Activated CD4-positive, alpha-beta T cell treated with anti-CD3 and anti-CD28 coated beads, Interleukin-2, Interleukin-6, amounts not matched to agents 100 ng/mL and 50 ng/mL, durations not matched to agents 16 hours and 8 hours (primary cell): ENCODE results near the gene UBALD2.
"Not testable (repeated sequence)": the region's sequence is repeated elsewhere in the genome, so short reads cannot be mapped to it uniquely, and the experiment has no call there.

Source experiments
- DNase-seq: peaks from one replicate; pipeline ENCODE4 v3.0.0-alpha.2; 2020

UBALD2 gene

GRCh38 chr17:76278268-76278908, 13.2 kb downstream of the UBALD2 start:
- no peak for DNase-seq

GRCh38 chr17:76278952-76279741, 14.0 kb downstream of the UBALD2 start:
- peak; percentile 91 for DNase-seq

- no peak for DNase-seq
Observed at GRCh38 chr17:76279742-76280287, 14.7 kb downstream of the UBALD2 start.

DNA sequence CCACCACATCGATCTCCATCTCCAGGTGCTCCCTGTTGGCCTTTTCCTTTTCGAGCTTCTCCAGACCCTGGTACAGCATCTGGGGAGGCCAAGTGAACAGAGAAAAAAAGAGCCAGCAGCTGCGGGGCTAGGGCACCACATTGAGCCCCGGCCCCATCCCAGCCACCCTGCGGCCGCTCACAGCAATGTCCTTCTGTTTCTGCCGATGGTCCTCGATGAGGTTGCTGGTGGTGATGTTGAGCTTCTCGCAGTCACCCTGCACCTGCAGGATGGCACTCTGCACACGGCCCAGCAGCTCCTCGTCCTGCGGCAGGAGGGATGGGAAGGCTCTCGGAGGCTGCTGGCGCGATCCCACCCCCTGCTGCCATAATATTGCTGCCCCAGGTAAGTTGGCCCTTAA, 15.5 kb downstream of the UBALD2 start:
- no peak for DNase-seq

DNA sequence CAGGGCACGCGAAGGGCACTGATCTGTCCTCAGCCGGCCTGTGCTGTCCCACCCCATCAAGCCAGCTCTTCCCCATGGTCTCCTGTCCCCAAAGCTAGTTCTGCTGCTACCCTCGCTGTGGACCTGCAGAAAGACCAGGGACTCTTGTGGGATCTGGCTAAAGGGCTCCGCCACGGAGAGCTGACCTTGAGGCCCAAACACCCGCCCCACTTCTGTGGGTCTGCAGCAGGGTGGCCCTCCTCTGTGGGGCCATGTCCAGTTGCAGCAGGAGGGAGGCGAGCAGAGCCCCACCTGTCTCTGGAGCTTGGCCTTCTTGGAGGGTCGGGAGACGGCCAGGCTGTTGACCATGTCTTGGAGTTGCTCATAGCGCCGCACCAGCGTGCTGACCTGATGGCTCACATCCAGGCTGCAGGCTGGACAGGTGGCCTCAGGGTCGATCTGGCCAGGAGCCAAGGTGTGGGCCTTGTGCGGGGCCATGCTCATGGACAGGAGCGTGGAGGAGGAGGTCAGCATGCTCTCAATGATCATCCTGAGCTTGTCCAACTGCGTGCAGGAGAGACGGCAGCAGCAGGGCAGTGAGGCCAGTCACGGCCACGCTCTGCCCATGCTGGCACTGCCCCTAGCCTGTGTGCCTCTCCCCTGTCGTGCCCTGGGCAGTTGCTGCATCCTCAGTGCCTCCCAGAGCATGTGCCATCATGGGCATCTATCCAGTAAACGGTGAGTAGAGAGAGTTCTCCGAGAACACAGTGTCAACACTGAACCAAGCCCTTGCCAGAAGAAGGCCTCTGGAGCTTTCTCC, 16.6 kb downstream of the UBALD2 start:
- DNase-seq = no peak

GRCh38 chr17:76292567-76292966, 27.4 kb downstream of the UBALD2 start:
- DNase-seq = no peak

DNA sequence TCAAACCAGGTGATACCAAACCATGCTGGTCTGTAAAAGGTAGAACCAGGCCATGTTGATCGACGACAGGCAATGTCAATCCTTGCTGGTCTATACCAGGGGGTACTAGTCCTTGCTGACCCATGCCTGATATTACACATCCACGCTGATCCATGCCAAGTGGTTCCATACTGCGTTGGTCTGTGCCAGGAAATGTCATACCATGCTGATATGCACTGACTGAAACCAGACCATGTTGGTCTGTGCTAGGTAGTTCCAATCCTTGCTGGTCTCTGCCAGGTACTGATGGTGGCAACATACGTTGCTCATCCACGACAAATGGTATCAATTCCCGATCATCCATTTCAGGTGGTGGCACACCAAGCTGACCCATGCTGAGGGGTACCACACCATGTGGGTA, 28.0 kb downstream of the UBALD2 start:
- DNase-seq = no peak

DNA sequence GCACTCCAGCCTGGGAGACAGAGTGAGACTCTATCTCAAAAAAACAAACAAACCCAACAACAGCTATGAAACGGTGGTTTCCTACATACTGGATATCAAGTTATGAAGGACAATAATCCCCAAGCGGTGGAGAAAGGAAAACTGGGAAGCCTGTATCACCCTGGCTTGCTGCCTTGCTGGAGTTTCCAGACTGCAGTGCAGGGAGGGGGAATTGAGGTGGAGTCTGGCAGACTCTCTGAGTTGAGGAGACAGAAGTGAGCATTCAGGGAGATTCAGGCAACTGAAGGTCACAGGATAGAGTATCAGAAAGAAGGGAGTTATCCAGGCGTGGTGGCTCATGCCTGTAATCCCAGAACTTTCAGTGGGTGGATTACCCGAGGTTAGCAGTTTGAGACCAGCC, 31.0 kb downstream of the UBALD2 start:
- DNase-seq = no peak

GRCh38 chr17:76296889-76297288, 31.7 kb downstream of the UBALD2 start:
- DNase-seq = no peak

- no peak for DNase-seq
Observed at GRCh38 chr17:76297436-76297835, 32.3 kb downstream of the UBALD2 start.

DNA sequence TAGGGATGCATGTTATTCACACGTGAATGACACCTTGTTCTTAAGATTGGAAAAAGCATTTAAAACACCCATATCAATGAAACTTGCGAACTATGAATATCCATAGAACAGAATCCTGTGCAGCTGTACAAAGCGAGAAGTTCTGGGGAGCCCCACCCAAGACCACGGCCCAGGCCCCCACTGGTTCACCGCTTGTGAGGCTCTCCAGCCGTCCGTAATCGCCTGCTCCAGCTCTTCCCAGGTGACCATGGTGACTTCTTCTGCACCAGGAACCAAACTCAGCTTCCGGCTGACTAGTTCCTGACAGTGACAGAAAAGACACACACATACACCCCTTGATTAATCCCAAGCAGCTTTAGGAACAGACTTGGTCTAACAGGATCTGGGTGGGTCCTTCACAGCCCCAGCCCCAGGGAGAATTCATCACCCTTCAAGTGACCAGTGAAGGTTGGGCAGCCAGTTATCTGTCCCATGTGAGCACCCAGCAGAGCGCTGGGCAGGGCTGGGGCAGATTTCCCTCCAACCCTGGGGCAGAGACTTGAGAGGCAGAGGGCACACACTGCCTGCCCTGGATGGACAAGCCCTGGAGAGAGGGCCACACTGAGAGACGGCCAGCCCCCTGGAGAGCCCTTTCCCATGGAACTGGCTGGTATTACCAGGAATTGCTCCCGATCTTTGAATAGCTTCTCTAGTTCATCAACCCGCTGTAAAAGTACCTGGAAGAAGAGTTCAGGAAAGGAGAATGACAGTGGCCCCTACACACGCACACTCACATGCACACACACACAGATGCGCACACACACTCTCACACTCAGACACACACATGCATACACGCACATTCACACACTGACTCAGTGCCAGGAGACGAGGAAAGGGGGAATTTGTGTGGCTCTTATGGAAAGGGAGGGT, 39.3 kb downstream of the UBALD2 start:
- DNase-seq = no peak

DNA sequence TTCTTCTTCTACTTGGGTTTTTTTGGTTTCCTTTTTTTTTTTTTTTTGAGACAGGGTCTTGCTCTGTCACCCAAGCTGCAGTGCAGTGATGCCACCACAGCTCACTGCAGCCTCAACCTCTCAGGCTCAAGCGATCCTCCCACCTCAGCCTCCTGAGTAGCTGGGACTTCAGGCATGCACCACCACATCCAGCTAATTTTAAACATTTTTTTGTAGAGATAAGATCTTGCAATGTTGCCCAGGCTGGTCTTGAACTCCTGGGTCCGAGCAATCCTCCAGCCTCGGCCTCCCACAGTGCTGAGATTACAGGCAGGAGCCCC, 39.9 kb downstream of the UBALD2 start:
- not testable (repeated sequence) for DNase-seq

DNA sequence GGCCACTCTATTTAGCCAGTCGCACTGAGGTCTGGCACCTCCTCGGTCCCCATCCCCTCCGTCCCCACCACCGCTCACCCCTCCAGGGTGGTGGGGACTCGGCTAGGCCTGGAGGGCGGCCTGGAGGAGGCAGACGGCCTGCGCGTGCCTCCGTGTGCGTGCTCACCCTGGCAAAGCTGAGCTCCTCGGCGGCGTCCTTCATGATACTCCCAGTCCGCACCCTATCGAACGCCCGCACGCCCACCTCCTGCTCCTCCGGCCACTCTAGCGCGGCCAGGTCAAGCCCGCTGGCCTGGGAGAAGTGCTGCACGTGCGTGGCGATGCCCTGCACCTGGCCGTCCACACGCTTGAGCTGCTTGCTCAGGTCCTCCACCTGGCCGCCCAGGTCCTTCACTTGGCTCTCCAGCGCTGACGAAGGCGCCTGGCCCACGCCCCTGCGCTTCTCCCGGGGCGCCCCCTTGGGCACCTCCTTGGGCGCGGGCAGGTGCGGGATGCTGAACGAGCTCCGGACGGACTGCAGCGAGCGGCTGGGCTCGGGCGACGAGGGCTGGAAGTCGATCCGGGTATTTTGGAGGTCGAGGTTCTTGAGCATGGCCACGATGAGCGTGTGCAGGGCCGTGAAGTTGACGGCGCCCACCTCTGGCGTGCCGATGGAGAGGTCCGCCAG, 42.3 kb downstream of the UBALD2 start:
- DNase-seq = no peak

DNA sequence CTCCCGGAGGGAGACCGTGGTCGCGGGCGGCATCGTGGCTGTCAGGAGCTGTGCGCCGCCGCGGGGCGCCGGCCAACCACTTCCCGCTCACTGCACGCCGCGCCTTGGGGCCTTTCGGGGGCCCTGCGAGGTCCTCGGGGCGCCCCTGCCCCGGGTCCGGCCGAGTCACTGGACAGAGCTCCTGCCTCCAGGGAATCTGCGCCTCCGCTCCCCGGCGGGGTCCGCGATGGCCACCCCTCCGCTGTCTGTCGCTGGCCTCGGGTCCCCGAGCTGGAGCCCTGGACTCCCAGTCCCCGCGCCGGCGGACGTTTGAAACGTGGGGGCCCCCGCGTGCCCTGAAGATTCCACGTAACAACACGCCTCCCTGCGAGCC, 42.8 kb downstream of the UBALD2 start, which contains the start of gene QRICH2:
QRICH2 (minus strand) TSS at position 311 of the 373 bp plus-strand sequence; CDS start at position 33, 278 bp downstream.
- no peak for DNase-seq

- DNase-seq = no peak
Observed at GRCh38 chr17:76309461-76309860, 44.3 kb downstream of the UBALD2 start.

DNA sequence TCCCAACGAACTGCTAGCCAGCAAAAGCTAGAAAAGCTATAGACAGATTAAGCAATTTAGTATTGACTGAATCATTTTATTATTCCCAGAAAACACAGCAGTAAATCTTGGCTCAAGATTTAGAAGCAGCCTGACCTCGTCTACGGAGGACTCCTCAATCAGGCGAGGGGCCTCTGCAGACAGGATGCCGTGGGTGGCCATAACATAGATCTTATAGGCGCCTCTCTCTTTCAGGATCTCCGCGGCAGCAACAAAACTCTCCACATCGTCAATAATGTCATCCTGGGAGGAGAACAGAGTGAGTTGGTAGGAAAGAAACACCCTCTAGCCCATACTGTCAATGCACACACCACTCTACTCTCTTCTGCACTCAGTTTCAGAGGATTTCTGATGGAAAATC, 47.6 kb downstream of the UBALD2 start:
- DNase-seq = no peak

DNA sequence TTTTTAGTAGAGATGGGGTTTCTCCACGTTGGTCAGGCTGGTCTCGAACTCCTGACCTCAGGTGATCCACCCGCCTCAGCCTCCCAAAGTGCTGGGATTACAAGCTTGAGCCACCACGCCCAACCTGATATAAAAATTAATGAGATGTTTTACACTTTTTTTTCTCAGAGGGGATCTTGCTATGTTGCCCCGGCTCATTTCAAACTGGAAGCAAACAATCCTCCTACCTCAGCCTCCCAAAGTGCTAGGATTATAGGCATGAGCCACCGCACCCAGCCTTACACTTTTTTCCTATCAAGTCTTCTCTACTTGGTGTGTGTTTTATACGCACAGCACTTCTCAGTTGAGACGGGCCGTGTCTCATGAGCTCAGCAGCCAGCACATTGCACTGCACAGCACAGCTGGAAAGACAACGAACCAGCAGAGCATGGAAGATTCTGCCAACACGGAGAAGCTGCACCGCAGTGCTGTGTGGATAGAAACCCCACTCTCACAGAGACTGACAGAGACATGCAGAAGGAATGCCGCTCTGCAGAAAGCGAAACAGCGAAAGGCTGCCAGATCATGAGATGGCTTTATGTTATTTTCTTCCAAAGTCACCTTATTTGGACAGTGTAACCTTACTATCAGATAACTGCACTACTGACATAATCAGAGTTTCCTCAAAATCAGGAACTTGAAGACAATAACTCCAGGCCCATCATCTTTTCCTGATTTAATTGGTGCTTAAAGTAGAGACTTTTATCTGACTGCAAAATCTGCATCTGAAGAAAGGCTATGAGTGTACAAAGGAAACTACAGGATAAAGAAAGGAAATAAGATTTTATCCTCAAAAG, 49.5 kb downstream of the UBALD2 start:
- no peak for DNase-seq

- no peak for DNase-seq
Observed at GRCh38 chr17:76317535-76317934, 52.4 kb downstream of the UBALD2 start.

- no peak for DNase-seq
Observed at GRCh38 chr17:76318586-76318985, 53.4 kb downstream of the UBALD2 start.
